HEK293T (cell line): ENCODE measurements around the gene GPX5.

ENCODE experiments used
- BHLHE40 ChIP-seq: fragments of 450-650 bp; IDR thresholded peaks from 2 replicates; pipeline ENCODE4 v1.6.1; 2016; ENCODE audit warnings: mild to moderate bottlenecking, moderate library complexity, borderline replicate concordance
- SUZ12 ChIP-seq: fragments of 450-650 bp; IDR thresholded peaks from 2 replicates; pipeline ENCODE4 v1.6.1; 2016; ENCODE audit warnings: mild to moderate bottlenecking
- TARDBP ChIP-seq: fragments of 450-650 bp; IDR thresholded peaks from 2 replicates; pipeline ENCODE4 v1.6.1; 2016

DNA sequence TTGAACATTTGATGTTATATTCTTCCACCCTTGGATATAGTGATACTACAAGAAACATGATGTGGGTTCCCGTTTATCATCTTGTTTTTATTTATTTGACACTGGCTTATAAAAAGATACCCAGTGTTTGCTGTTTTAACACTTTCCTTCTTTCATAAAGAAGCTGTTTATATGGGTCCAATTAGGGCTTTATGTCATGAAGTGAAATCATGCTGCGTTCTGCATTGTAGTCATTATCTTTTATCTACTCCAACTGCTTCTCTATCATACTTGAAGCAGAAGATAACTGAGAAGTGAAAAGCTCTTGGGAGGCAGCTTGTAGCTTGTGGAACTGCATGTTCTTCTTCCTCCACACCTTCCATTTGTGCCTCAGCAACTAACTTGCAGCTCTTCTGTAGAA is 57.8 kb downstream of the GPX5 start:
- TF ChIP-seq SUZ12 (no peak), TARDBP (no peak), BHLHE40 (no peak)
